DMS53 treated with DMSO at 0.1 percent for 48 hours (cell line): ENCODE results near the gene GRAMD1B.
A peak's percentile ranks its signal among the peaks of the same experiment; 100 is the strongest.

ENCODE experiments used
- DNase-seq: peaks from one replicate; lab custom pipeline; 2025; ENCODE audit not compliant: unreplicated experiment; lab: John Stamatoyannopoulos, UW

GRAMD1B gene

GRCh38 chr11:123409456-123410217 is 20.4 kb upstream of the GRAMD1B start:
- no peak for DNase-seq

- no peak for DNase-seq
Measured at GRCh38 chr11:123410218-123410549, 19.9 kb upstream of the GRAMD1B start.

GRCh38 chr11:123413636-123414035 is 16.4 kb upstream of the GRAMD1B start:
- no peak for DNase-seq

- no peak for DNase-seq
Measured at GRCh38 chr11:123416566-123416965, 13.5 kb upstream of the GRAMD1B start.

GRCh38 chr11:123418351-123419114 is 11.5 kb upstream of the GRAMD1B start:
- no peak for DNase-seq

GRCh38 chr11:123419731-123420452 is 10.2 kb upstream of the GRAMD1B start:
- no peak for DNase-seq

GRCh38 chr11:123421589-123421988 is 8.5 kb upstream of the GRAMD1B start:
- DNase-seq, result no peak

GRCh38 chr11:123425367-123425766 is 4.7 kb upstream of the GRAMD1B start:
- no peak for DNase-seq

- no peak for DNase-seq
Measured at GRCh38 chr11:123426789-123427188, 3.3 kb upstream of the GRAMD1B start.

- DNase-seq, result no peak
Measured at GRCh38 chr11:123427405-123427804, 2.7 kb upstream of the GRAMD1B start.

- no peak for DNase-seq
Measured at GRCh38 chr11:123428116-123428715, 1.9 kb upstream of the GRAMD1B start.

- no peak for DNase-seq
Measured at GRCh38 chr11:123429336-123429735, 733 bp upstream of the GRAMD1B start.

GRCh38 chr11:123430721-123431497 is 840 bp downstream of the GRAMD1B start:
- DNase-seq, result peak; percentile 73

GRCh38 chr11:123431619-123432018 is 1.6 kb downstream of the GRAMD1B start:
- peak; percentile 51 for DNase-seq

- no peak for DNase-seq
Measured at GRCh38 chr11:123434262-123434661, 4.2 kb downstream of the GRAMD1B start.

- DNase-seq, result peak; percentile 53
Measured at GRCh38 chr11:123434911-123435310, 4.8 kb downstream of the GRAMD1B start.

GRCh38 chr11:123437236-123437979 is 7.3 kb downstream of the GRAMD1B start:
- DNase-seq, result no peak

- DNase-seq, result no peak
Measured at GRCh38 chr11:123438131-123438627, 8.1 kb downstream of the GRAMD1B start.

- DNase-seq, result no peak
Measured at GRCh38 chr11:123439616-123440015, 9.5 kb downstream of the GRAMD1B start.

- no peak for DNase-seq
Measured at GRCh38 chr11:123441161-123441560, 11.1 kb downstream of the GRAMD1B start.
